ENCODE data around the gene SCNN1G.

Gene SCNN1G

DNA sequence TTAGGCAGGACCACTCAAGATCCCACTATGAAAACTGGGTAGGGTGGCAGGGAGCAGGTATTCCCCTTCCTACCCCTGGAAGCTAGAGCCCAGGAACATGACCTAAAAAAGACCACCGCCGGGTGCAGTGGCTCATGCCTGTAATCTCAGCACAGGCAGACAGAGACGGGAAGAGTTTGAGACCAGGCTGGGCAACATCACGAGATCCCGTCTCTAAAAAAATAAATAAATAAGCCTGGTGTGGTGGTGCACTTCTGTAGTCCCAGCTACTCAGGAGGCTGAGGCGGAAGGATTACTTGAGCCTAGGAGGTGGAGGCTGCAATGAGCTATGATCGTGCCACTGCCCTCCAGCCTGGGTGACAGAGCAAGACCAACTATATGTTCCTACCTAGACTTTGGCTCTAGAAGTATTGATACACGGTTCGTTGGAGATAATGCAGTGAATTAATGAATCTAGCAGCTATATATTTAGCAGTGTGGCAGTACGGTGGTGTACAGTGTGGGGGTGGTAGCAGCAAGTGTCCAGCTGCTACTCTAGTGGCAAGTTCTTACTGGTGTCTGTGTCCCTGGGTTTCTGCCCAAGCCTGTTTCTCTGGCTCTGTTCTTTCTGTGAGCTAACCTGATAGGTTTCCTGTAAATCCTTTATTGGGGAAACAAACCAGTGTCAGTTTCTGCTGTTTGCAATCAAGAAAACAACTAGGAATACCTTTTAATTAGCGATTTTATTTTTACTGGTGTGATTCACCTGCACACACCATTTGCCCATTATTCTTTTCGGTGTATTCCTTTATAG, 30.0 kb upstream of the SCNN1G start:
- DNase-seq, result no peak

DNA sequence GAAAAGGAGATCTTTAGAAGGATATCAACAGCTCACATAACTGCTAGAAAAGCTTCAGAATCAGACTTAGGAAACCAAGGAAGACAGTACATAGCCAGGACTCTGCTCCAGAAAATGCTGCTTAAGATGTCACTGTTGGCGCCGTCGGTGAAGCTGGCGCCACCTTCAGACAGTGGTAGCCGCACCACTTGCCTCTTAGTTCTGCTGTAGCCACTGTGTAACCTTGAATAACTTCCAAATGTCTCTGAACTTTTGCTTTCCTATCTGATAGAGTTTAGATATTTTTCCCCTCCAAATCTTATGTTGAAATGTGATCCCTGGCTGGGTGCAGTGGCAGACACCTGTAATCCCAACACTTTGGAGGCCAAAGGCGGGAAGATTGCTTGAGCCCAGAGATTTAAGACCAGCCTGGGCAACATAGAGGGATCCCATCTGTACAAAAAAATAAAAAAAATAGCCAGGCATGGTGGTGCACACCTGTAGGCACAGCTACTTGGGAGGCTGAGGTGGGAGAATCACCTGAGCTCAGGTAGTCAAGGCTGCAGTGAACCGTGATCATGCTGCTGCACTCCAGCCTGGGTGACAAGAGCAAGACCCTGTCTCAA, 27.0 kb upstream of the SCNN1G start:
- no peak for DNase-seq

GRCh38 chr16:23156110-23156509, 26.4 kb upstream of the SCNN1G start:
- no peak for DNase-seq

DNA sequence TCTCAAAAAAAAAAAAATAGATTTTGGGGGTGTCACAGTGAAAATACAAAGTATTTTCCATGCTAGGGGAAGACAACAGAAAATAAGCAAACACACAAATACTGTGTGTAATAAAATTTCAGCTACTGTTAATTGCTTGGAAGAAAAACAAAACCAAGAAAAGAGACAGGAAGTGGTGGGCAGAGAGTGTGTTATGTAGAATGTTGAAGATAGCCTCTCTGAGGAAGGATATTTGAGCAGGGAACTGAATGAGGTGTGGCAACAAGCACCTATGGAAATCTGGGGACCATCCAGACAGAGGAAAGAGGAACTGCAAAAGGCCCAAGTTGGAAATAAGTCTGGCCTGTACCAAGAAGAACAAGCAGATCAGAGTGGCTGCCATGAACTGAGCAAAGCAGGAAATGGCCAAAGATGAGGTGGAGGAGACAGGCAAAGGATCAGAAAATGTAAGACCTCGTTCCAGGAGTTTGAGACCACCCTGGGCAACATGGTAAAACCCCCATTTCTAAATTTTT, 25.5 kb upstream of the SCNN1G start:
- no peak for DNase-seq

GRCh38 chr16:23158114-23158513, 24.4 kb upstream of the SCNN1G start:
- DNase-seq, result no peak

DNA sequence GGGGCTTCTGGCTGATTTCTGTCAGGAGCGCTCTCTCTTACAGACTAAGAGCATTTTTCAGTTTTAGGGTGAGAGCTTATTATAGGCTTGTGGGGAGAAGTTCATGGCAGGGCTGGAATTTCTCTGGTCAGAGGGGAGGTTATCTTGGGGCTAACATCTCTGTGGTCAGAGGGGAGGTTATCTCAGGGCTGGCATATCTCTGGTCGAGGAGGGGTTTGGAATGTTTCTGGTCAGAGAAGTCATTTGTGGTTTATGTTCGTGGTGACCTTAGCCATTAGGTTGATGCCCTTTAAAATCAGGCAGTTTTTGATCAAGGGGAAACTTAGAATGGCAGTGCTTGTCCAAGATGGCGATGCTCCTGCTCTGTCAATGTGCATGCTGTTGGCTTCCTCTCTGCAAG, 22.5 kb upstream of the SCNN1G start:
- DNase-seq, result no peak

DNA sequence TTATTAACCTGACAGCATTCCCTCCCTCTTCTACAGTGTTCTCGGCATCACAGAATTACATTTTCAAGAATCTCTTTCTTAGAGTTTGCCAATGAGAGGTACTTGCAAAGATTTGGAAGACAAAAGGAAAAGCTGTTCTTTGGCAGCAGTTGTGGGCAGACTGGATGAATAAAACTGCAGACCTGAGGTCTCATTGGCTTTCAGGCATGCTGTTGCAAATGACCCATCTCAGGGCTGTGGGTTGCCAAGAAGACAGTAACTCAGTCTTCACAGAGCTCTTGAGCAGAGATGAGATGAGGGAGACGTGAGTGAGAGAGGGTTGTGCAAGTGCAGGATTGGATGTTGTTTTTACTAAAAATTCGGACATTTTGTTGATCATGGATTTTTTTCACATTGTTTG, 22.0 kb upstream of the SCNN1G start:
- no peak for DNase-seq

- DNase-seq, result no peak
These were observed 18.6 kb upstream of the SCNN1G start for GRCh38 chr16:23163921-23164320.

- no peak for DNase-seq
These were observed 17.8 kb upstream of the SCNN1G start for GRCh38 chr16:23164736-23165135.

DNA sequence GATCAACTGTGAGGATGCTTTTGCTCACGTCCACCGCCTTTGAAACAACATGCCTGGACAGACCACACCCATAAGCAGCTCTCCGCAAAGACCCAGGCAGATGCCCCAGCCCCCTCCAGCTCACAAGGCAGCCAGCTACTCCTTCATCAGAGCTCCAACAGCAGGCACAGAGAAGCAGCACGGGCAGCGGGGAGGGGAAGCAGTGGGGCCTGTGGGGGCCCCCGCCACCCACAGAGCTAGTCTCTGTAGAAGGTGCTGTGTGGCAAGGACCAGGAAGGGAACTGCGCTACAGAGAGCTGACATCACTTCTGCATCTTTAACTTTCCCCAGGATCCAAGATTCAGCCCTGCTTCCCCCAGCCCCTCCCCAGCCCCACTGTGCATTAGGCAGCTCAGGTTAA, 10.0 kb upstream of the SCNN1G start:
- DNase-seq, result no peak

DNA sequence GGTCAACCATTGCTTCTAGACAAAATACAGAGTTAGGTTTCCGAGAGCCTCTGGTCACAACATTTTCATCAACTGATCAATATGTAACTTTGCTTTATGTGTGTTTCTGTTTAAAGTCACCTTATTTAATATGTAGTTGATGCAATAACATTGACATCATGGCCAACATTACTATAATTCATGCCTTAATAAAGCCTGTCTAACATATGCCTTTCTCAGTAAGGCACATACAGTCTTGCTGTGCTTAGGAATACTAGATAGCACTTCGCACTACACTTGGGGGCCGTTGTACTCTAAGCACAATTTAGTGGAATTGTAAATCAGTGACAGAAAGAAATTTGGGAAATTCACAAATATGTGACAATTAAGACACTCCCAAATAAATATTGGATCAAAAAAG, 9.6 kb upstream of the SCNN1G start:
- DNase-seq, result no peak

DNA sequence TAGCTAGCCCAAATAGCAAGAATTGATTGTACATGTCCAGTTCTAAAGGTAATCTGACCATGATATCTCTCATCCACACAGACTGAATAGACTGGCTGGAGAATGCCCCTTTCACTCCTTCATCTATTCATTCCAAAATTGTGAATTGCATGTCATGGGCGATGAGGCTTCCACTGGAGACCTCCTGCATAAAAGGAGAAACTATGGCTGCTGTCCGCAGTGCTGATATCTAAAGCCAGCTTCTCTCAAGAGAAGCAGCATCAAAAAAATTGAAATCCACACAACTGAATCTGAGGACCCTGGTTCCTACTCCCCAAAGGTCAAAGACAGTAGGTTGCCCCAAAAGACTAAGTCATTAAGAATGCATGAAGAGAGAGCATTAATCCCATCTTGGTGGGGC, 7.9 kb upstream of the SCNN1G start:
- DNase-seq, result no peak

GRCh38 chr16:23175651-23176050, 6.9 kb upstream of the SCNN1G start:
- no peak for DNase-seq

DNA sequence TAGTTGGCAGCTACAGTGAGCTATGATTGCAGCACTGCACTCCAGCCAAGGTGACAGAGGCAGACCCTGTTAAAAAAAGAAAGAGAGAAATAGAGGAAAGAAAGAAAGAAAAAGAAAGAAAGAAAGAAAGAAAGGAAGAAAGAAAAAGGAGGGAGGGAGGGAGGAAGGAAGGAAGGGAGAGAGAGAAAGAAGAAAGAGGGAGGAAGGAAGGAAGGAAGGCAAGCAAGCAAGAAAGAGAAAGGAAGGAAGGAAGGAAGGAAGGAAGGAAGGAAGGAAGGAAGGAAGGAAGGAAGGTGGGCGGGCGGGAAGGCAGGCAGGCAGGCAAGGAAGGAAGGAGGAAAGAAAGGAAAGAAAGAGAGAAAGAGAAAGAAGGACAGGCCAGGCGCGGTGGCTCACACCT, 1.0 kb upstream of the SCNN1G start:
- no peak for DNase-seq

DNA sequence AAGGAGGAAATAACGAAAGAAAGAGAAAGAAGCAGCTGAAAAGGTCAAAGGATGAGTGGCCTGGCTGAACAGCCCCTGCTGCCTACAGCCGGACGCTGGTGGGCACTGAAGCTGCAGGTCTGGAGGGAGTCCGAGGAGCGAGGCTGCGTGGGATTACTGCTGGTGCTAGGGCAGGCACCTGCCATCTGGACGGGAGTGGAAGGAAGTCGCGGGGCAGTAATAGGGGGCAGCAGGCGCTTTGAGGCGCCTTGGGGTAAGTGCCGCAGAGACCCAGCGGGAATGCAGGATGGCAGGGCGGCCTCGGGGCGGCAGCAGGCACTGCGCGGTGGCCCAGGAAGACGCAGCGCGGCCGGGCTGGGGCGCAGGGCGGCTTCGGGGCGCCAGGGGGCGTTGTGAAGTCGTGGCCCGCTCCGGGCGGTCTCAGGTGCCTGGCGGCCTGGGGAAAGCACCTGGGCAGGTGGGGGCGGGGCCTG, 303 bp upstream of the SCNN1G start:
- peak in 1 of 2 experiments; percentile 11 for DNase-seq

DNA sequence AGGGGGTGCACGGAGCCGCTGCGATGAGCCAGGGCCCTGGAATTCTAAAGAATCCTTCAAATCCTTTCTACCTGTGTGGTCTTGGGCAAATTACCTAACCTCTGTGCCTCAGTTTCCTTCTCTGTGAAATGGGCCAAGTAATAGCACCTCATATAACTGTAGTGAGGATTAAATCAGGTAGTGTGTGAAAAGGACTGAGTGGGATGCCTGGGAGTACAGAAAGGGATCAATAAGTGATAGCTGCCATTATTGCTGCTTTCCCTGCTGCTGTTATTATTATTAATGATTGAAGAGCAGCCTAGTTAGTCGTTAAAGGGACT, 958 bp downstream of the SCNN1G start:
- no peak for DNase-seq

GRCh38 chr16:23185656-23186055, 3.1 kb downstream of the SCNN1G start:
- no peak for DNase-seq

GRCh38 chr16:23186171-23186570, 3.6 kb downstream of the SCNN1G start:
- DNase-seq, result no peak

GRCh38 chr16:23187341-23187740, 4.8 kb downstream of the SCNN1G start:
- DNase-seq, result no peak

DNA sequence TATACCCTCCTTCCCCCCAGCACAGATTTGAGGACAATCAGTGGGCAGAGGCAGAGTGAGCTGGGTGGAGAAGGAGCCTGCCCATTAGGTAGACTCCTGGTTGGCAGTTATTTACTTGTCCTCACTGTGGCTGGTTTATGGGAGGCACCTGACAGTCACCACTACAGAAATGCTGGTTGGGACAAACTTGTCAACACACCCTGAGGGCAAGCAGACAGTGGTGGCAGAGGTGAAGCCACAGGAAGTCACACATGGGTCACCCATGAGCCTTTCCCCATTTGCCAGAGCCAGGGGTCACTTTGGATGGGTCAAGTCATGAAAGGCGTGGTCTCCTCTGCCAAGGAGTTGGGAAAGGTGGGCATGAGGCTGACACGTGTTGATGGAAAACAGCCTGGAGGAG, 6.4 kb downstream of the SCNN1G start:
- no peak for DNase-seq

GRCh38 chr16:23194497-23195221, 12.1 kb downstream of the SCNN1G start:
- no peak for DNase-seq

GRCh38 chr16:23195366-23195978, 12.9 kb downstream of the SCNN1G start:
- DNase-seq, result no peak

GRCh38 chr16:23196539-23196938, 14.0 kb downstream of the SCNN1G start:
- no peak for DNase-seq

DNA sequence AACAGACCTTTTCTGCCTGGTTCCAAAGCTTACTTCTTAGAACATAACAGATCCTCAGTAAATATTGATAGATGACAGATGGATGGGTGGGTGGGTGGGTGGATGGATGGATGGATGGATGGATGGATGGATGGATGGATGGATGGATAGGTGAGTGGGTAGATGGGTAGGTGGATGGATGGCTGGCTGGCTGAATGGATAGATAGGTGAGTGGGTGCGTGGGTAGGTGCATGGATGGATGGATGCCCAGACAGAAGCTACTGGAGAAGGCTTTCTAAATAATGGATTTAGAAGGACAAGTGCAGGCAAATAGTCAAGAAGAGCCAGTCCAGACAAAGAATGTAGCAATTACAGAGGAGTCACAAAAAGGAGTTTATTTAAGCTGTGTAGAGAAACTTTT, 19.6 kb downstream of the SCNN1G start:
- no peak for DNase-seq
